ENCODE measurements around the gene TMEM263. TPM values are rescaled to one million over a fixed set of nuclear protein-coding genes. Genes with fewer than 3 reads are reported as not detected.

TMEM263 gene
- total and polyA plus RNA-seq, 2 of the 8 experiments (the other 6 are each of a cell fraction or from before 2014, with no cell fraction given), result 2.9 to 12.3 TPM

- 83% methylated on average over 5 of the region's 5 CpGs; no CpG with 5 or more reads in 1 of the 2 experiments for WGBS, 2 experiments (ENCODE audit: extremely low coverage in 1 of 2, insufficient coverage in 1 of 2, insufficient read length in 1 of 2, insufficient replicate concordance in 2 of 2, low coverage in 1 of 2, low lambda C conversion rate in 2 of 2, missing lambda C conversion rate in 1 of 2)
- Histone ChIP-seq H3K14ac (ENCODE audit: insufficient read length) (no peak overlapping the region), H3K56ac (replicated peaks; ENCODE audit: insufficient read length, low read depth, low read length) (no peak overlapping the region), H3K79me1 (ENCODE audit: low read depth, low read length) (no peaks in the 10 kb centered on the region), H4K20me1 (replicated peaks in 1 of 2; ENCODE audit: control insufficient read depth in 1 of 2, insufficient read depth in 2 of 2, low read length in 2 of 2) (no peaks in the 10 kb centered on the region), H2BK12ac (ENCODE audit: low read depth, low read length) (no peak overlapping the region), H2BK120ac (replicated peaks; ENCODE audit: low read depth, low read length) (no peak overlapping the region), H3K27me3 (replicated peaks in 1 of 4; ENCODE audit: control insufficient read depth in 3 of 4, extremely low read depth in 1 of 4, insufficient read depth in 3 of 4, low read length in 3 of 4) (no peaks in the 10 kb centered on the region; a peak in 1 of 7 replicates), H2AFZ (ENCODE audit: low read length) (no peak overlapping the region), H4K5ac (ENCODE audit: insufficient read length, low read depth, low read length) (no peak overlapping the region), H3K18ac (ENCODE audit: extremely low read depth, low read length) (no peak overlapping the region), H3K4me3 (ENCODE audit: extremely low read depth in 1 of 4, insufficient read depth in 2 of 4, low read depth in 3 of 4, low read length in 4 of 4) (no peak overlapping the region), H3K4me2 (ENCODE audit: insufficient read depth in 1 of 2, low read depth in 2 of 2, low read length in 2 of 2) (peak overlapping the region in 1 of 2 experiments; percentile 65; a peak in 1 of 4 replicates), H3K4me1 (replicated peaks in 1 of 4; ENCODE audit: control insufficient read depth in 3 of 4, insufficient read depth in 4 of 4, low read length in 3 of 4) (peaks cover 2 to 10% (median 6%) of the 10 kb centered on the region in 4 experiments), H3K27ac (ENCODE audit: low read depth, low read length) (no peak overlapping the region), H3K36me3 (ENCODE audit: control insufficient read depth in 2 of 4, insufficient read depth in 4 of 4, low read length in 3 of 4) (peaks cover 0 to 4% (median 0%) of the 10 kb centered on the region in 4 experiments; a peak in 2 of 8 replicates), H3K9ac (replicated peaks in 1 of 4; ENCODE audit: extremely low read depth in 1 of 4, low read depth in 3 of 4, low read length in 3 of 4) (no peak overlapping the region), H3K23me2 (ENCODE audit: low read depth, low read length) (peaks cover 4% of the 10 kb centered on the region; the same call in 1 of the 2 replicates), H2BK20ac (ENCODE audit: low read length) (no peak overlapping the region), H2AK5ac (ENCODE audit: low read depth, low read length) (no peak overlapping the region), H4K8ac (ENCODE audit: extremely low read depth, insufficient read depth, low read length) (no peak overlapping the region), H3K23ac (ENCODE audit: insufficient read length) (no peak overlapping the region), H2BK5ac (ENCODE audit: low read depth, low read length) (no peak overlapping the region), H3K4ac (replicated peaks; ENCODE audit: insufficient read length, low read depth, low read length) (no peak overlapping the region), H3K9me3 (ENCODE audit: insufficient read depth in 2 of 2, low read depth in 1 of 2, low read length in 1 of 2) (no peaks in the 10 kb centered on the region), H3K79me2 (ENCODE audit: control insufficient read depth in 1 of 2, insufficient read depth in 2 of 2, low read length in 2 of 2) (no peaks in the 10 kb centered on the region), H2BK15ac (ENCODE audit: low read length) (no peak overlapping the region), H4K91ac (replicated peaks; ENCODE audit: insufficient read length, low read length) (no peak overlapping the region)
- ChIA-PET POLR2A (ENCODE audit: partially characterized antibody) (no interaction called here), CTCF (ENCODE audit: partially characterized antibody) (interaction anchor here (1.0 to 1.2 kb wide), 2 partner anchors 67 to 119 kb away, joined by 3 to 5 read pairs; no protein-coding TSS in a partner anchor)
- DNase-seq (ENCODE audit: low read depth in 1 of 2, low spot score in 2 of 2) (no peak), FAIRE-seq (no peak)
- TF ChIP-seq JUN (IDR thresholded peaks at IDR 0.05; ENCODE audit: low read depth, low read length) (no peak), BRCA1 (IDR thresholded peaks at IDR 0.05; ENCODE audit: low read depth, low read length) (no peak), BACH1 (IDR thresholded peaks at IDR 0.05; ENCODE audit: low read length) (no peak), FOSL1 (IDR thresholded peaks at IDR 0.05; ENCODE audit: insufficient read depth, low read depth, low read length) (no peak), CBX8 (IDR thresholded peaks at IDR 0.05; ENCODE audit: borderline replicate concordance, low read depth, low read length) (no peak), EZH2 (IDR thresholded peaks at IDR 0.05; ENCODE audit: low read depth, low read length, severe bottlenecking) (no peak), NANOG (IDR thresholded peaks at IDR 0.05; ENCODE audit: insufficient read depth, low read depth, low read length, poor library complexity, severe bottlenecking) (no peak), TEAD4 (IDR thresholded peaks at IDR 0.05; ENCODE audit: low read depth, low read length) (no peak), GTF2F1 (IDR thresholded peaks at IDR 0.05; ENCODE audit: borderline replicate concordance, low read depth, low read length) (no peak), HDAC6 (IDR thresholded peaks at IDR 0.05; ENCODE audit: low read depth, low read length) (no peak), TBP (IDR thresholded peaks at IDR 0.05; ENCODE audit: low read depth, low read length) (no peak), CBX5 (IDR thresholded peaks at IDR 0.05; ENCODE audit: low read depth, low read length) (no peak), PHF8 (conservative IDR thresholded peaks at IDR 0.05; ENCODE audit: low read depth, low read length) (no peak), CEBPB (IDR thresholded peaks at IDR 0.05; ENCODE audit: low read depth, low read length) (no peak), TAF1 (IDR thresholded peaks at IDR 0.05; ENCODE audit: low read depth, low read length) (no peak)
These were observed 29.8 kb downstream of the TMEM263 start for GRCh38 chr12:106985479-106985878.

Data from H1 (cell line).